Loucy (cell line): Measurements from ENCODE around the gene SPNS3.

Source experiments
- H2AFZ ChIP-seq: fragments of 200-600 bp; sonication (generic); 2 replicates; pipeline ENCODE4 v1.6.0; 2016; ENCODE audit warnings: antibody characterized with exemption, mild to moderate bottlenecking, low read length, moderate library complexity
- H3F3A ChIP-seq: fragments of 200-600 bp; 2 replicates; pipeline ENCODE4 v1.6.0; 2016; ENCODE audit warnings: antibody characterized with exemption, low read depth, mild to moderate bottlenecking
- H3K27me3 ChIP-seq: fragments of 200-600 bp; sonication (generic); 2 replicates; pipeline ENCODE4 v1.6.1; 2014; ENCODE audit warnings: low read length, mild to moderate bottlenecking; ENCODE audit not compliant: insufficient read depth, poor library complexity, severe bottlenecking
- H3K36me3 ChIP-seq: fragments of 200-600 bp; sonication (generic); 2 replicates; pipeline ENCODE4 v1.6.1; 2016; ENCODE audit warnings: low read length; ENCODE audit not compliant: insufficient read depth
- H3K4me1 ChIP-seq: fragments of 200-600 bp; sonication (generic); 2 replicates; pipeline ENCODE4 v1.5.1; 2014; ENCODE audit warnings: low read length, mild to moderate bottlenecking; ENCODE audit not compliant: insufficient read depth, poor library complexity, severe bottlenecking
- H3K4me2 ChIP-seq: fragments of 200-600 bp; sonication (generic); 2 replicates; pipeline ENCODE4 v1.6.0; 2014; ENCODE audit warnings: antibody characterized with exemption, low read length, low read depth, mild to moderate bottlenecking; ENCODE audit not compliant: poor library complexity, severe bottlenecking
- H3K4me3 ChIP-seq: fragments of 200-600 bp; sonication (generic); 2 replicates; pipeline ENCODE4 v1.5.1; 2014; ENCODE audit warnings: low read length, mild to moderate bottlenecking, mixed read lengths; ENCODE audit not compliant: poor library complexity, severe bottlenecking
- H3K79me2 ChIP-seq: fragments of 200-600 bp; sonication (generic); 2 replicates; pipeline ENCODE4 v1.6.1; 2014; ENCODE audit warnings: low read length; ENCODE audit not compliant: insufficient read depth
- H3K9ac ChIP-seq: fragments of 200-600 bp; sonication (generic); 2 replicates; pipeline ENCODE4 v1.6.0; 2014; ENCODE audit warnings: mild to moderate bottlenecking, low read depth, low read length, moderate library complexity; ENCODE audit not compliant: poor library complexity, severe bottlenecking
- H3K9me2 ChIP-seq: fragments of 200-600 bp; sonication (generic); replicated peaks from 2 replicates; pipeline ENCODE4 v1.6.1; 2016; ENCODE audit warnings: low read depth, low read length, mixed read lengths
- H3K9me3 ChIP-seq: fragments of 200-600 bp; sonication (generic); 2 replicates; pipeline ENCODE4 v1.6.1; 2014; ENCODE audit warnings: mild to moderate bottlenecking, antibody characterized with exemption, low read length, low read depth; ENCODE audit not compliant: insufficient read depth
- H4K20me1 ChIP-seq: fragments of 200-600 bp; sonication (generic); 2 replicates; pipeline ENCODE4 v1.6.0; 2014; ENCODE audit warnings: antibody characterized with exemption, low read length, mild to moderate bottlenecking; ENCODE audit not compliant: insufficient read depth, poor library complexity, severe bottlenecking
- CTCF ChIP-seq: fragments of 200-600 bp; sonication (generic); conservative IDR thresholded peaks from 2 replicates; pipeline ENCODE4 v1.5.1; 2014; ENCODE audit warnings: mild to moderate bottlenecking, antibody characterized with exemption, low read length
- EZH2phosphoT487 ChIP-seq: fragments of 200-600 bp; IDR thresholded peaks from 2 replicates; pipeline ENCODE4 v1.6.1; 2018; ENCODE audit warnings: antibody characterized with exemption, mild to moderate bottlenecking, moderate library complexity, borderline replicate concordance

Gene SPNS3

GRCh38 chr17:4514206-4514605 lies 80.5 kb downstream of the SPNS3 start:
- no peaks in the 10 kb centered on the region for H3K27me3 ChIP-seq
- H3K9ac ChIP-seq: no peak overlapping the region
- peaks cover 17% of the 10 kb centered on the region; the same call in 1 of the 2 replicates for H3K79me2 ChIP-seq
- no peaks in the 10 kb centered on the region for H4K20me1 ChIP-seq
- TF ChIP-seq EZH2phosphoT487 (no peak), CTCF (no peak)
- H3K4me3 ChIP-seq: no peak overlapping the region
- peaks cover 7% of the 10 kb centered on the region for H3K4me1 ChIP-seq
- no peaks in the 10 kb centered on the region for H3F3A ChIP-seq
- H3K4me2 ChIP-seq: no peak overlapping the region
- no peaks in the 10 kb centered on the region for H3K9me2 ChIP-seq
- no peaks in the 10 kb centered on the region for H3K9me3 ChIP-seq
- no peak overlapping the region for H2AFZ ChIP-seq
- no peaks in the 10 kb centered on the region; the same call in 1 of the 2 replicates for H3K36me3 ChIP-seq

GRCh38 chr17:4514779-4515178 lies 81.0 kb downstream of the SPNS3 start:
- Histone ChIP-seq H3K27me3 (no peaks in the 10 kb centered on the region), H3K4me2 (no peak overlapping the region), H3K4me1 (peaks cover 4% of the 10 kb centered on the region), H2AFZ (no peak overlapping the region), H3K79me2 (peaks cover 11% of the 10 kb centered on the region; the same call in 1 of the 2 replicates), H3K36me3 (no peaks in the 10 kb centered on the region; the same call in 1 of the 2 replicates), H3K9ac (no peak overlapping the region), H3K9me2 (no peaks in the 10 kb centered on the region), H3K4me3 (no peak overlapping the region), H4K20me1 (no peaks in the 10 kb centered on the region), H3K9me3 (no peaks in the 10 kb centered on the region), H3F3A (no peaks in the 10 kb centered on the region)
- TF ChIP-seq CTCF (no peak), EZH2phosphoT487 (no peak)

GRCh38 chr17:4515501-4515900 lies 81.8 kb downstream of the SPNS3 start:
- Histone ChIP-seq H3K9me2 (no peaks in the 10 kb centered on the region), H3K27me3 (no peaks in the 10 kb centered on the region), H3F3A (no peaks in the 10 kb centered on the region), H2AFZ (no peak overlapping the region), H3K4me2 (no peak overlapping the region), H3K4me3 (no peak overlapping the region), H4K20me1 (no peaks in the 10 kb centered on the region), H3K9me3 (no peaks in the 10 kb centered on the region), H3K79me2 (peaks cover 4% of the 10 kb centered on the region; the same call in 1 of the 2 replicates), H3K9ac (no peak overlapping the region), H3K4me1 (no peaks in the 10 kb centered on the region), H3K36me3 (no peaks in the 10 kb centered on the region)
- no peak for TF ChIP-seq EZH2phosphoT487
- TF ChIP-seq CTCF: no peak
